ENCODE measurements around the gene TEX12.

DNA sequence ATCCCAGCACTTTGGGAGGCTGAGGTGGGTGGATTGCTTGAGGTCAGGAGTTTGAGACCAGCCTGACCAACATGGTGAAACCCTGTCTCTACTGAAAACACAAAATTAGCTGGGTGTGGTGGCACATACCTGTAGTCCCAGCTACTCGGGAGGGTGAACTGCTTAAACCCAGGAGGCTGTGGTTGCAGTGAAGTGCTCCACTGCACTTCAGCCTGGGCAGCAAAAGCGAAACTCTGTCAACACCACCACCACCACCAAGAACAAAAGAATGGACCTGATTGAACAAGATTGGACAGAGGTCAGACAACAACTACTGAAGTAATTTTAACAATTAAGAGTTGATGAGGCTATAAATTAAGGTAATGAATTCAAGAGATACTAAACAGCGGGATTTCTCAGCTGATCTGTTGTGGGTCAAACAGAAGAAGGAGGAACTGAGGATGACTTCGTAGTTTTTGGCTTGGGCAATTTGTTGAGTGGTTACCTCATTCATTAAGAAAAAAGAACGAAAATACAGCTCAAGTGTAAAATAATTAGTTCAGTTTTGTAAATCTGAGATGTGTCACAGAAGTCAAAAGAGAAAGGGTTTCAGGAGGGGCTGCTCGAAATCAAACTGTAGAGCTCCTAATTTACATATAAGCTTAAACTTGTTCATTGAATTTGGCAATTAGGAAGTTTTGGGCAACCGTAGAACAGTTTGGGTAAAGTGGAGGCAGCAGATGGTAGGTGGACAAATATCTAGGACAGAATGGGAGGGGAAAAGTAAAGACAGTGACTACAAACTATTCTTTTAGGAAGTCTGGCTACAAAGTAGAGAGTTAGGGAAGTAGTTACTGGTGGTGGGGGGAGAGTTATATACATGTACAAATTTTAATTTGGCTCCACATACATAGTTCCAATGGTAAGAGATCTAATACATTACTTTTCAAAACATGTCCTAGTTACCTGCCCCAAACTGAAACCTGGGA, 7.8 kb upstream of the TEX12 start:
- TF ChIP-seq ZFP3 (CRISPR knock-in tag; IDR thresholded peaks at IDR 0.05): no peak
- TF ChIP-seq PPARA (CRISPR knock-in tag; IDR thresholded peaks at IDR 0.05; ENCODE audit: borderline replicate concordance): no peak
- TF ChIP-seq, protein P1, sequence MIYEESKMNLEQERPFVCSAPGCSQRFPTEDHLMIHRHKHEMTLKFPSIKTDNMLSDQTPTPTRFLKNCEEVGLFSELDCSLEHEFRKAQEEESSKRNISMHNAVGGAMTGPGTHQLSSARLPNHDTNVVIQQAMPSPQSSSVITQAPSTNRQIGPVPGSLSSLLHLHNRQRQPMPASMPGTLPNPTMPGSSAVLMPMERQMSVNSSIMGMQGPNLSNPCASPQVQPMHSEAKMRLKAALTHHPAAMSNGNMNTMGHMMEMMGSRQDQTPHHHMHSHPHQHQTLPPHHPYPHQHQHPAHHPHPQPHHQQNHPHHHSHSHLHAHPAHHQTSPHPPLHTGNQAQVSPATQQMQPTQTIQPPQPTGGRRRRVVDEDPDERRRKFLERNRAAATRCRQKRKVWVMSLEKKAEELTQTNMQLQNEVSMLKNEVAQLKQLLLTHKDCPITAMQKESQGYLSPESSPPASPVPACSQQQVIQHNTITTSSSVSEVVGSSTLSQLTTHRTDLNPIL (CRISPR knock-in tag; IDR thresholded peaks at IDR 0.05; ENCODE audit: low read depth): no peak
- no peak for TF ChIP-seq ZNF565 (CRISPR knock-in tag; conservative IDR thresholded peaks at IDR 0.05; ENCODE audit: low read depth)
- TF ChIP-seq GLIS3 (CRISPR knock-in tag; IDR thresholded peaks at IDR 0.05): no peak
- TF ChIP-seq ARNTL (CRISPR knock-in tag; IDR thresholded peaks at IDR 0.05; ENCODE audit: borderline replicate concordance, low read depth): no peak
- no peak for TF ChIP-seq POU6F1 (CRISPR knock-in tag; IDR thresholded peaks at IDR 0.05; ENCODE audit: borderline replicate concordance, low read depth)
- no peak for TF ChIP-seq ESRRG (CRISPR knock-in tag; IDR thresholded peaks at IDR 0.05)
- TF ChIP-seq PATZ1 (CRISPR knock-in tag; IDR thresholded peaks at IDR 0.05; ENCODE audit: borderline replicate concordance): no peak
- TF ChIP-seq, protein P2, sequence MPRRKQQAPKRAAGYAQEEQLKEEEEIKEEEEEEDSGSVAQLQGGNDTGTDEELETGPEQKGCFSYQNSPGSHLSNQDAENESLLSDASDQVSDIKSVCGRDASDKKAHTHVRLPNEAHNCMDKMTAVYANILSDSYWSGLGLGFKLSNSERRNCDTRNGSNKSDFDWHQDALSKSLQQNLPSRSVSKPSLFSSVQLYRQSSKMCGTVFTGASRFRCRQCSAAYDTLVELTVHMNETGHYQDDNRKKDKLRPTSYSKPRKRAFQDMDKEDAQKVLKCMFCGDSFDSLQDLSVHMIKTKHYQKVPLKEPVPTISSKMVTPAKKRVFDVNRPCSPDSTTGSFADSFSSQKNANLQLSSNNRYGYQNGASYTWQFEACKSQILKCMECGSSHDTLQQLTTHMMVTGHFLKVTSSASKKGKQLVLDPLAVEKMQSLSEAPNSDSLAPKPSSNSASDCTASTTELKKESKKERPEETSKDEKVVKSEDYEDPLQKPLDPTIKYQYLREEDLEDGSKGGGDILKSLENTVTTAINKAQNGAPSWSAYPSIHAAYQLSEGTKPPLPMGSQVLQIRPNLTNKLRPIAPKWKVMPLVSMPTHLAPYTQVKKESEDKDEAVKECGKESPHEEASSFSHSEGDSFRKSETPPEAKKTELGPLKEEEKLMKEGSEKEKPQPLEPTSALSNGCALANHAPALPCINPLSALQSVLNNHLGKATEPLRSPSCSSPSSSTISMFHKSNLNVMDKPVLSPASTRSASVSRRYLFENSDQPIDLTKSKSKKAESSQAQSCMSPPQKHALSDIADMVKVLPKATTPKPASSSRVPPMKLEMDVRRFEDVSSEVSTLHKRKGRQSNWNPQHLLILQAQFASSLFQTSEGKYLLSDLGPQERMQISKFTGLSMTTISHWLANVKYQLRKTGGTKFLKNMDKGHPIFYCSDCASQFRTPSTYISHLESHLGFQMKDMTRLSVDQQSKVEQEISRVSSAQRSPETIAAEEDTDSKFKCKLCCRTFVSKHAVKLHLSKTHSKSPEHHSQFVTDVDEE (CRISPR knock-in tag; IDR thresholded peaks at IDR 0.05): no peak
